Measurements from ENCODE around the gene RFPL2. TPM values are rescaled to one million over a fixed set of nuclear protein-coding genes. Genes with fewer than 3 reads are reported as not detected.

Gene RFPL2
- total RNA-seq, 1 experiment from 2014 or later = not detected

DNA sequence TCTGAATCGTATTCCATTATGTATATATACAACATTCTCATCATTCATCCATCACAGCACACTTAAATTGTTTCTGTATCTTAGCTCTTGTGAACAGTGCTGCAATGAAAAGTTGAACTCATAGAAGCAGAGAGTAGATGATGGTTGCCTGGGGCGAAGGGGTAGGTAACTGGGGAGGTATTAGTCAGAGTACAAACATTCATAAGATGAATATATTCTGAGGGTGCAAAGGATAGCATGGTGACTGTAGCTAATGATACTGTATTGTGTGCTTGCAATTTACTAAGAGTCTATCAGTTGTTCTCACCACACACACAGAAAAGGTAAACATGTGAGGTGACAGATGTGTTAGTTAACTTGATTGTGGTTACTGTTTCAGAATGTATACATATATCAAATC is 12.6 kb upstream of the RFPL2 start:
- H3K4me1 ChIP-seq (replicated peaks; ENCODE audit: insufficient read depth) = no peaks in the 10 kb centered on the region
- BruUV-seq (replicated peaks) = no TSS peak
- H3K4me3 ChIP-seq = no peak overlapping the region
- H3K27me3 ChIP-seq (ENCODE audit: insufficient read depth, low read depth) = peaks cover 77% of the 10 kb centered on the region
- H4K20me1 ChIP-seq (ENCODE audit: insufficient read depth) = no peaks in the 10 kb centered on the region
- TF ChIP-seq, protein P1, sequence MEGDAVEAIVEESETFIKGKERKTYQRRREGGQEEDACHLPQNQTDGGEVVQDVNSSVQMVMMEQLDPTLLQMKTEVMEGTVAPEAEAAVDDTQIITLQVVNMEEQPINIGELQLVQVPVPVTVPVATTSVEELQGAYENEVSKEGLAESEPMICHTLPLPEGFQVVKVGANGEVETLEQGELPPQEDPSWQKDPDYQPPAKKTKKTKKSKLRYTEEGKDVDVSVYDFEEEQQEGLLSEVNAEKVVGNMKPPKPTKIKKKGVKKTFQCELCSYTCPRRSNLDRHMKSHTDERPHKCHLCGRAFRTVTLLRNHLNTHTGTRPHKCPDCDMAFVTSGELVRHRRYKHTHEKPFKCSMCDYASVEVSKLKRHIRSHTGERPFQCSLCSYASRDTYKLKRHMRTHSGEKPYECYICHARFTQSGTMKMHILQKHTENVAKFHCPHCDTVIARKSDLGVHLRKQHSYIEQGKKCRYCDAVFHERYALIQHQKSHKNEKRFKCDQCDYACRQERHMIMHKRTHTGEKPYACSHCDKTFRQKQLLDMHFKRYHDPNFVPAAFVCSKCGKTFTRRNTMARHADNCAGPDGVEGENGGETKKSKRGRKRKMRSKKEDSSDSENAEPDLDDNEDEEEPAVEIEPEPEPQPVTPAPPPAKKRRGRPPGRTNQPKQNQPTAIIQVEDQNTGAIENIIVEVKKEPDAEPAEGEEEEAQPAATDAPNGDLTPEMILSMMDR (conservative IDR thresholded peaks at IDR 0.05) = no peak
- no peak for TF ChIP-seq EZH2 (IDR thresholded peaks at IDR 0.05; ENCODE audit: low read depth)
- POLR2A ChIA-PET (ENCODE audit: unreplicated experiment) = no interaction called here
- no peaks in the 10 kb centered on the region for H3K36me3 ChIP-seq (ENCODE audit: low read depth)
- no peaks in the 10 kb centered on the region for H3K9me2 ChIP-seq (ENCODE audit: insufficient read depth)
- no peak overlapping the region for H3K4me2 ChIP-seq
- no peaks in the 10 kb centered on the region for H3F3A ChIP-seq (ENCODE audit: insufficient read depth, low read depth)
- no peak overlapping the region for H2AFZ ChIP-seq
- no peaks in the 10 kb centered on the region for H3K9me3 ChIP-seq (ENCODE audit: insufficient read depth, low read depth)
- DNase-seq = no peak
- CTCF ChIA-PET = no interaction called here
- H3K27ac ChIP-seq = no peak overlapping the region
- intact Hi-C loops (cut with micrococcal nuclease; ENCODE audit: unreplicated experiment) = no loop called here
- no peaks in the 10 kb centered on the region for H3K79me2 ChIP-seq (ENCODE audit: low read depth)

DNA sequence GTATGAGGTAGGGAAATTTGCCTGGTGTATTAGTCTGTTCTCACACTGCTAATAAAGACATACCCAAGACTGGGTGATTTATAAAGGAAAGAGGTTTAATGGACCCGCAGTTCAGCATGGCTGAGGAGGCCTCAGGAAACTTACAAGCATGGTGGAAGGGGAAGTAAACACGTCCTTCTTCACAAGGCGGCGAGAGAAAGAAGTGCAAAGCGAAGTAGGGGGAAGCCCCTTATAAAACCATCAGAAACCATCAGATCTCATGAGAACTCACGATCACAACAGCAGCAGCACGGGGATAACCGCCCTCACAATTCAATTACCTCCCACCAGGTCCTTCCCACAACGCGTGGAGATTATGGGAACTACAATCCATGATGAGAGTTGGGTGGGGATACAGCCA is 12.0 kb upstream of the RFPL2 start:
- H3K4me3 ChIP-seq = no peak overlapping the region
- no peak for DNase-seq
- no peak overlapping the region for H3K27ac ChIP-seq
- ChIA-PET POLR2A (ENCODE audit: unreplicated experiment) (no interaction called here), CTCF (no interaction called here)
- TF ChIP-seq, protein P1 (conservative IDR thresholded peaks at IDR 0.05) = no peak
- no peak for TF ChIP-seq EZH2 (IDR thresholded peaks at IDR 0.05; ENCODE audit: low read depth)
- H4K20me1 ChIP-seq (ENCODE audit: insufficient read depth) = no peaks in the 10 kb centered on the region
- no peak overlapping the region for H3K4me2 ChIP-seq
- H3K27me3 ChIP-seq (ENCODE audit: insufficient read depth, low read depth) = peaks cover 79% of the 10 kb centered on the region
- no peaks in the 10 kb centered on the region for H3K36me3 ChIP-seq (ENCODE audit: low read depth)
- no peaks in the 10 kb centered on the region for H3F3A ChIP-seq (ENCODE audit: insufficient read depth, low read depth)
- H3K4me1 ChIP-seq (replicated peaks; ENCODE audit: insufficient read depth) = no peaks in the 10 kb centered on the region
- intact Hi-C loops (cut with micrococcal nuclease; ENCODE audit: unreplicated experiment) = no loop called here
- no peak overlapping the region for H2AFZ ChIP-seq
- no TSS peak for BruUV-seq (replicated peaks)
- H3K79me2 ChIP-seq (ENCODE audit: low read depth) = no peaks in the 10 kb centered on the region
- H3K9me2 ChIP-seq (ENCODE audit: insufficient read depth) = no peaks in the 10 kb centered on the region
- no peaks in the 10 kb centered on the region for H3K9me3 ChIP-seq (ENCODE audit: insufficient read depth, low read depth)

DNA sequence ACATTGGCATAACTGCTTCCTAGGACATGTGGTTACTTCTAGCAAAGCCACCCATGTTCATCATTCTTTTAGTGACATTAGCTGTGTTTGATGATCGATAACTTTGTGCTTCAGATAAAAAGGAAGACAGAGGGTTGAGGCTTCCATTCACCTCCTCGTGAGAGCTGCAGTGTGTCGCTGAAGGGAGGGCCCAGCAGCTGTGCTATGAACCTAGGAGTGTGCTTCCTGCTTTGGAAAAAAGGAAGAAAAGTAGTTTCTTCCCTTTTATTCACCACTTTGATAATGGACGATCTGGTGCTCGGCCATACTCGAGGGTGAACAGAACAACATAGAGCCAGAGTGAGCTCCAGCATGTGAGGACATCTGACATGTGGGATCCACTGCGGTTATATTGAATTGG is 6.1 kb upstream of the RFPL2 start:
- DNase-seq = no peak
- no TSS peak for BruUV-seq (replicated peaks)
- CTCF ChIA-PET = no interaction called here
- Histone ChIP-seq H3K27me3 (ENCODE audit: insufficient read depth, low read depth) (peaks cover 50% of the 10 kb centered on the region), H4K20me1 (ENCODE audit: insufficient read depth) (no peaks in the 10 kb centered on the region), H3F3A (ENCODE audit: insufficient read depth, low read depth) (no peaks in the 10 kb centered on the region), H3K27ac (no peak overlapping the region), H2AFZ (no peak overlapping the region), H3K4me2 (no peak overlapping the region), H3K9me3 (ENCODE audit: insufficient read depth, low read depth) (no peaks in the 10 kb centered on the region), H3K4me1 (replicated peaks; ENCODE audit: insufficient read depth) (no peaks in the 10 kb centered on the region), H3K4me3 (no peak overlapping the region), H3K79me2 (ENCODE audit: low read depth) (no peaks in the 10 kb centered on the region), H3K9me2 (ENCODE audit: insufficient read depth) (no peaks in the 10 kb centered on the region), H3K36me3 (ENCODE audit: low read depth) (no peaks in the 10 kb centered on the region)
- intact Hi-C loops (cut with micrococcal nuclease; ENCODE audit: unreplicated experiment) = no loop called here
- POLR2A ChIA-PET (ENCODE audit: unreplicated experiment) = no interaction called here
- no peak for TF ChIP-seq EZH2 (IDR thresholded peaks at IDR 0.05; ENCODE audit: low read depth)
- TF ChIP-seq, protein P1 (conservative IDR thresholded peaks at IDR 0.05) = no peak

Data from PC-9 (cell line).